ENCODE measurements around the gene RBM47. TPM values are rescaled to one million over a fixed set of nuclear protein-coding genes. Genes with fewer than 3 reads are reported as not detected.
"Not testable (repeated sequence)": the region's sequence is repeated elsewhere in the genome, so short reads cannot be mapped to it uniquely, and the experiment has no call there.

RBM47 gene
- total RNA-seq, 1 donor from 2014 or later: 37.8 TPM

DNA sequence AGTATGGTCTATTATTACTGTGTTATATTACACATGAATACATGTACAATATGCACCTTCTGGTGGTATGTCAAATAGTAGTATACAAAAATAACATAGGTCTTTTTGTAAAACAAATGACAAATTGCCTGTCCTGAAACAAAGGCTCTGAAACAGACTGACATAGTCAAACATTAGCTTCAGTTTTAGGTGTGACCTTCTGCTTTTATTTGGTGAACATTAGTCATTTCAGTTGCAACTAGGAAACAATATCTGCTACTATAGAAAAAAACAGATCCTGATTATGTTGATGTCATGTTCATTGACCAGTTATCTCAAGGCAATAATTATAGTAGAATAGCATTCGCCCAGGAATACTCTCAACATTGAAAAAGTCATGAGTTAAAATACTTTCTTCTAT, 171.6 kb downstream of the RBM47 start:
- Mint-ChIP-seq H3K4me3 (no peak overlapping the region), H3K4me1 (no peaks in the 10 kb centered on the region), H3K9me3 (no peaks in the 10 kb centered on the region), H3K27ac (no peak overlapping the region), H3K27me3 (ENCODE audit: low read depth) (no peaks in the 10 kb centered on the region), H3K36me3 (peaks cover 2% of the 10 kb centered on the region)
- TF ChIP-seq, protein P1, sequence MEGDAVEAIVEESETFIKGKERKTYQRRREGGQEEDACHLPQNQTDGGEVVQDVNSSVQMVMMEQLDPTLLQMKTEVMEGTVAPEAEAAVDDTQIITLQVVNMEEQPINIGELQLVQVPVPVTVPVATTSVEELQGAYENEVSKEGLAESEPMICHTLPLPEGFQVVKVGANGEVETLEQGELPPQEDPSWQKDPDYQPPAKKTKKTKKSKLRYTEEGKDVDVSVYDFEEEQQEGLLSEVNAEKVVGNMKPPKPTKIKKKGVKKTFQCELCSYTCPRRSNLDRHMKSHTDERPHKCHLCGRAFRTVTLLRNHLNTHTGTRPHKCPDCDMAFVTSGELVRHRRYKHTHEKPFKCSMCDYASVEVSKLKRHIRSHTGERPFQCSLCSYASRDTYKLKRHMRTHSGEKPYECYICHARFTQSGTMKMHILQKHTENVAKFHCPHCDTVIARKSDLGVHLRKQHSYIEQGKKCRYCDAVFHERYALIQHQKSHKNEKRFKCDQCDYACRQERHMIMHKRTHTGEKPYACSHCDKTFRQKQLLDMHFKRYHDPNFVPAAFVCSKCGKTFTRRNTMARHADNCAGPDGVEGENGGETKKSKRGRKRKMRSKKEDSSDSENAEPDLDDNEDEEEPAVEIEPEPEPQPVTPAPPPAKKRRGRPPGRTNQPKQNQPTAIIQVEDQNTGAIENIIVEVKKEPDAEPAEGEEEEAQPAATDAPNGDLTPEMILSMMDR (IDR thresholded peaks at IDR 0.05; ENCODE audit: unreplicated experiment): no peak
- no peak for DNase-seq (ENCODE audit: low spot score in 2 of 2, unreplicated experiment in 2 of 2)

DNA sequence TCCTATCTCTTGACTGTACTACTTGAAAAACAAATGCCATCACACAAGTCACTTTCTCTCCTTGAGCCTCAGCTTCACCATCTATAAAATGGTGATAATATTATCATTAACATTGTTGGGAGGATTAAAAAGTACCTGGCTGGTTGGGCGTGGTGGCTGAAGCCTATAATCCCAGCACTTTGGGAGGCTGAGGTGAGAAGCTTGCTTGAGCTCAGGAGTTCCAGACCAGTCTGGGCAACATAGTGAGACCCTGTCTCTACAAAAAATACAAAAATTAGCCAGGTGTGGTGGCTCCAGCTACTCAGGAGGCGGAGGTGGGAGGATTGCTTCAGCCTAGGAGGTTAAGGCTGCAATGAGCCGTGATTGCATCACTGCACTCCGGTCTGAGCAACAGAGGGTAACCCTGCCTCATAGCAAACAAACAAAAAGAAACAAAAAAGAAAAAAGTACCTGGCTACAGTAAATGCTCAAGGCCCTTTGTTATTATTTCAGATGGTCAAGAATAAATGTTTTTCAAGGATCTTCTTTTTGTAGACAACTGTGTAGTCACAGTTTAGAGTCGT, 174.2 kb downstream of the RBM47 start:
- H3K27me3 Mint-ChIP-seq (ENCODE audit: low read depth): no peaks in the 10 kb centered on the region
- H3K4me1 Mint-ChIP-seq: peaks cover 4% of the 10 kb centered on the region
- H3K27ac Mint-ChIP-seq: no peak overlapping the region
- TF ChIP-seq, protein P1 (IDR thresholded peaks at IDR 0.05; ENCODE audit: unreplicated experiment): no peak
- no peak for DNase-seq (ENCODE audit: low spot score in 2 of 2, unreplicated experiment in 2 of 2)
- H3K4me3 Mint-ChIP-seq: no peak overlapping the region
- no peaks in the 10 kb centered on the region for H3K9me3 Mint-ChIP-seq
- peaks cover 2% of the 10 kb centered on the region for H3K36me3 Mint-ChIP-seq

DNA sequence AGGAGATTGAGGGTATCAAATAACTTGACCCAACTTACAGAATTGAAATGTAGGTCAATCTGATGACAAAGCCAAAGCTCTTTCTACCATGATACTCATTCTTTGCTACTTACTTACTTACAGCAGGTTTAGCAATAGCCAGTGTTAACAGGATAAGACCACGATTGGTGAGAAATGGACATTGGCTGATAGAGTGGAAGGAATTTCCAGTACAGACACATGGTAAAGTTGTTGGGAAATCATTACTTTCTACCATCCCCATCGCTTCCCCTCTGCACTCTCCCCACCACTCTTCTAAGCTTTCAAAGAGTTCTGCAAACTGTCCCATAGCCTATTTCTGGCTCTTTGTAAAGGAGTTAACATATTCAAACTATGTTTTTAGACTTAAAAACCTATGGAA, 174.8 kb downstream of the RBM47 start:
- TF ChIP-seq, protein P1 (IDR thresholded peaks at IDR 0.05; ENCODE audit: unreplicated experiment): no peak
- Mint-ChIP-seq H3K36me3 (peaks cover 2% of the 10 kb centered on the region), H3K27ac (no peak overlapping the region), H3K4me1 (peaks cover 4% of the 10 kb centered on the region), H3K4me3 (no peak overlapping the region), H3K9me3 (no peaks in the 10 kb centered on the region), H3K27me3 (ENCODE audit: low read depth) (no peaks in the 10 kb centered on the region)
- DNase-seq (ENCODE audit: low spot score in 2 of 2, unreplicated experiment in 2 of 2): no peak

DNA sequence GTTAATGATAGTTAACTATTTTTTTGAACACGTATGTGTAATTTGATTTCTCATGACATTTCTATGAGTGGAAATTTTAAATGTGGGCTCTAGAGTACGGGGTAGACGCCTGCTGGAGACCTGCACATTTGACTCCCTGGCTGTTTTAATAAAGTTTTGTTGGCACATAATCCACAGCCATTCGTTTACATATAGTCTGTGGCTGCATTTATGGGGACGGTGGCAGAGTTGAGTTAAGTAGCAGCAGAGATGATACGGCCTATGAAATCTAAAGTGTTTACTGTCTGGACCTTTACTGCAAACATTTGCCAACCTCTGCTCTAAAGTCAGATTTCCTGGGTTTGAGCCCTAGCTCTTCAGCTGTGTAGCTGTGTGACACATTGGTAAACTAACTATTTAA, 175.8 kb downstream of the RBM47 start:
- peaks cover 4% of the 10 kb centered on the region for H3K4me1 Mint-ChIP-seq
- TF ChIP-seq, protein P1 (IDR thresholded peaks at IDR 0.05; ENCODE audit: unreplicated experiment): no peak
- no peak overlapping the region for H3K27ac Mint-ChIP-seq
- no peak for DNase-seq (ENCODE audit: low spot score in 2 of 2, unreplicated experiment in 2 of 2)
- H3K36me3 Mint-ChIP-seq: peaks cover 7% of the 10 kb centered on the region
- H3K4me3 Mint-ChIP-seq: no peak overlapping the region
- H3K9me3 Mint-ChIP-seq: no peaks in the 10 kb centered on the region
- no peaks in the 10 kb centered on the region for H3K27me3 Mint-ChIP-seq (ENCODE audit: low read depth)

DNA sequence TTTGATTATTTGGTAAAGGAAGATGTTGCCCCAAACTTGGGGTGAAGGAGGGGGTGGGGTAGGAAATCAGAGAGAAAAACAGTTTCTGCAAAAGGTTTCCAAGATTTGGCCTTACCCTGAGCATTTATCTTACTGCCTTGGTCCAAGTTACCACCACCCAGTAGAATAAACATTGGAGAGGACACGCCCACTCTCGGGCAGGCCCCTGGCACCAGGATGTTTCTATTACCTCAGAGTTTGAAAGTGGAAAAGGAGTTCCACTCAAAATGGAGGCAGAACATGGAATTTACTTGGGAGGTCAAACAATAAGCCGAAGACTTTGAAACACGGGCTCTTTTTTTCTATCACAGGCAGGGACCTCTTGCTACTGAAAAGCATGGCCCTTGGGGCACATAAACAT, 180.8 kb downstream of the RBM47 start:
- TF ChIP-seq, protein P1 (IDR thresholded peaks at IDR 0.05; ENCODE audit: unreplicated experiment): no peak
- Mint-ChIP-seq H3K27ac (no peak overlapping the region), H3K9me3 (no peaks in the 10 kb centered on the region), H3K4me3 (no peak overlapping the region), H3K36me3 (peaks cover 9% of the 10 kb centered on the region), H3K27me3 (ENCODE audit: low read depth) (no peaks in the 10 kb centered on the region), H3K4me1 (peaks cover 20% of the 10 kb centered on the region)
- DNase-seq (ENCODE audit: low spot score in 2 of 2, unreplicated experiment in 2 of 2): no peak

DNA sequence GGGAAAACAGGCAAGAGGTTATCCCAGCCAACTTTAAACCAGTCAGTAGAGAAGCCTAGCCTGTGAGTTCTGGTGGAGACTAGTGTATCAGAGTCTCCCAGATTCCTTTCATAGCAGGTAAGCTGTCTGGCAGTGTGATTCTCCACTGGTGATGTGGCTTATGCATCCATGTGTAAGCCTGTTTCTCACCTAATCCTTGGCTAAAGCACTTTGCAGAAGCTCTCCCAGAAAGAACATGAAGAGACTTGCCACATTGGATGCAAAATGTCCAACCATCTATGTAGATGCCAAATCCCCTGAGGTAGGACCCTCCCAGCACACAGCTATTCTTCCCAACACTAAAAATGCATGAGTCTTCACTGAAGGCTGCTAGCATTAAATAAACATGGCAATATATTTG, 182.8 kb downstream of the RBM47 start:
- Mint-ChIP-seq H3K4me3 (no peak overlapping the region), H3K27me3 (ENCODE audit: low read depth) (no peaks in the 10 kb centered on the region), H3K9me3 (no peaks in the 10 kb centered on the region), H3K36me3 (peaks cover 9% of the 10 kb centered on the region), H3K27ac (peak overlapping the region; percentile 86), H3K4me1 (peaks cover 16% of the 10 kb centered on the region)
- TF ChIP-seq, protein P1 (IDR thresholded peaks at IDR 0.05; ENCODE audit: unreplicated experiment): no peak
- DNase-seq (ENCODE audit: low spot score in 2 of 2, unreplicated experiment in 2 of 2): no peak

DNA sequence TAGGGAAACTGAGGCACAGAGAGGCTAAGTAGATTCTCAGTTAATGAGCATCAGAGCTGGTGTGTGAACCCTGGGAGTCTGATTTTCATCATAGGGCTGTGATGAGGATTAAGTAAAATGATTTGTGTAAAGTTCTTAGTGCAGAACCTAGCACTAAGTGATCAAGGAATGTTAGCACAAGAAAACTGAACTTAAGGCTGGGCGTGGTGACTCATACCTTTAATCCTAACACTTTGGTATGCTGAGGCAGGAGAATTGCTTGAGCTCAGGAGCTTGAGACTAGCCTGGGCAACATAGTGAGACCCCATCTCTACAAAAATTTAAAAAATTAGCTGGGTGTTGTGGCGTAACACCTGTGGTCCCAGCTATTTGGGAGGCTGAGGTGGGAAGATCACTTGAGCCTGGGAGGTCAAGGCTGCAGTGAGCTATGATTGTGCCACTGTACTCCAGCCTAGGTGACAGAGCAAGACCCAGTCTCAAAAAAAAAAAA, 183.4 kb downstream of the RBM47 start:
- H3K4me3 Mint-ChIP-seq; H3K27me3 Mint-ChIP-seq (ENCODE audit: low read depth); H3K9me3 Mint-ChIP-seq; DNase-seq (ENCODE audit: low spot score in 2 of 2, unreplicated experiment in 2 of 2); H3K36me3 Mint-ChIP-seq: not testable (repeated sequence)
- Mint-ChIP-seq H3K27ac (peak overlapping the region; percentile 53), H3K4me1 (peaks cover 16% of the 10 kb centered on the region)
